ENCODE data around the gene DENND2A.
"Not testable (repeated sequence)": the region's sequence is repeated elsewhere in the genome, so short reads cannot be mapped to it uniquely, and the experiment has no call there.

DENND2A gene

GRCh38 chr7:140506788-140507464 is 133.7 kb downstream of the DENND2A start:
- Histone ChIP-seq H3K9ac (ENCODE audit: low read depth, low read length) (0 out of 2 replicates have a peak overlapping the region, but pooled peaks have one; percentile 25), H3K36me3 (ENCODE audit: insufficient read depth, low read depth, low read length) (no peaks in the 10 kb centered on the region), H3K4me1 (ENCODE audit: insufficient read depth, low read length) (peaks cover 12% of the 10 kb centered on the region; the same call in 1 of the 2 replicates), H3K9me3 (ENCODE audit: insufficient read depth, low read depth, low read length) (no peaks in the 10 kb centered on the region), H3K27ac (ENCODE audit: low read length) (no peak overlapping the region), H3K4me3 (ENCODE audit: low read length) (no peak overlapping the region), H3K27me3 (ENCODE audit: insufficient read depth, low read length) (no peaks in the 10 kb centered on the region)

GRCh38 chr7:140501966-140502365 is 138.6 kb downstream of the DENND2A start:
- H3K4me1 ChIP-seq (ENCODE audit: insufficient read depth, low read length), result peaks cover 8% of the 10 kb centered on the region; the same call in 1 of the 2 replicates
- H3K36me3 ChIP-seq (ENCODE audit: insufficient read depth, low read depth, low read length), result no peaks in the 10 kb centered on the region
- H3K4me3 ChIP-seq (ENCODE audit: low read length), result no peak overlapping the region
- no peaks in the 10 kb centered on the region for H3K9me3 ChIP-seq (ENCODE audit: insufficient read depth, low read depth, low read length)
- no peaks in the 10 kb centered on the region for H3K27me3 ChIP-seq (ENCODE audit: insufficient read depth, low read length)
- H3K27ac ChIP-seq (ENCODE audit: low read length), result no peak overlapping the region
- no peak overlapping the region for H3K9ac ChIP-seq (ENCODE audit: low read depth, low read length)

GRCh38 chr7:140497807-140498206 is 142.8 kb downstream of the DENND2A start:
- not testable (repeated sequence) for H3K9me3 ChIP-seq (ENCODE audit: insufficient read depth, low read depth, low read length); H3K27me3 ChIP-seq (ENCODE audit: insufficient read depth, low read length); H3K36me3 ChIP-seq (ENCODE audit: insufficient read depth, low read depth, low read length); H3K9ac ChIP-seq (ENCODE audit: low read depth, low read length); H3K27ac ChIP-seq (ENCODE audit: low read length); H3K4me1 ChIP-seq (ENCODE audit: insufficient read depth, low read length); H3K4me3 ChIP-seq (ENCODE audit: low read length)

- Histone ChIP-seq H3K4me3 (ENCODE audit: low read length) (no peak overlapping the region), H3K36me3 (ENCODE audit: insufficient read depth, low read depth, low read length) (no peaks in the 10 kb centered on the region), H3K9me3 (ENCODE audit: insufficient read depth, low read depth, low read length) (no peaks in the 10 kb centered on the region), H3K27ac (ENCODE audit: low read length) (no peak overlapping the region), H3K4me1 (ENCODE audit: insufficient read depth, low read length) (no peaks in the 10 kb centered on the region), H3K9ac (ENCODE audit: low read depth, low read length) (no peak overlapping the region), H3K27me3 (ENCODE audit: insufficient read depth, low read length) (no peaks in the 10 kb centered on the region)
Observed at GRCh38 chr7:140497241-140497769, 143.3 kb downstream of the DENND2A start.

GRCh38 chr7:140495514-140496097 is 145.0 kb downstream of the DENND2A start:
- no peak overlapping the region for H3K9ac ChIP-seq (ENCODE audit: low read depth, low read length)
- H3K4me1 ChIP-seq (ENCODE audit: insufficient read depth, low read length), result no peaks in the 10 kb centered on the region
- H3K36me3 ChIP-seq (ENCODE audit: insufficient read depth, low read depth, low read length), result no peaks in the 10 kb centered on the region
- H3K27ac ChIP-seq (ENCODE audit: low read length), result no peak overlapping the region
- H3K9me3 ChIP-seq (ENCODE audit: insufficient read depth, low read depth, low read length), result no peaks in the 10 kb centered on the region
- H3K27me3 ChIP-seq (ENCODE audit: insufficient read depth, low read length), result no peaks in the 10 kb centered on the region
- no peak overlapping the region for H3K4me3 ChIP-seq (ENCODE audit: low read length)

GRCh38 chr7:140494867-140495266 is 145.7 kb downstream of the DENND2A start:
- H3K9ac ChIP-seq (ENCODE audit: low read depth, low read length), result no peak overlapping the region
- H3K36me3 ChIP-seq (ENCODE audit: insufficient read depth, low read depth, low read length), result no peaks in the 10 kb centered on the region
- no peak overlapping the region for H3K27ac ChIP-seq (ENCODE audit: low read length)
- H3K4me1 ChIP-seq (ENCODE audit: insufficient read depth, low read length), result no peaks in the 10 kb centered on the region
- no peaks in the 10 kb centered on the region for H3K9me3 ChIP-seq (ENCODE audit: insufficient read depth, low read depth, low read length)
- no peak overlapping the region for H3K4me3 ChIP-seq (ENCODE audit: low read length)
- H3K27me3 ChIP-seq (ENCODE audit: insufficient read depth, low read length), result no peaks in the 10 kb centered on the region

GRCh38 chr7:140489026-140489359 is 151.6 kb downstream of the DENND2A start:
- peaks cover 11% of the 10 kb centered on the region for H3K4me1 ChIP-seq (ENCODE audit: insufficient read depth, low read length)
- H3K36me3 ChIP-seq (ENCODE audit: insufficient read depth, low read depth, low read length), result no peaks in the 10 kb centered on the region
- no peak overlapping the region for H3K9ac ChIP-seq (ENCODE audit: low read depth, low read length)
- no peaks in the 10 kb centered on the region for H3K9me3 ChIP-seq (ENCODE audit: insufficient read depth, low read depth, low read length)
- H3K27me3 ChIP-seq (ENCODE audit: insufficient read depth, low read length), result no peaks in the 10 kb centered on the region
- no peak overlapping the region for H3K4me3 ChIP-seq (ENCODE audit: low read length)
- no peak overlapping the region for H3K27ac ChIP-seq (ENCODE audit: low read length)

- no peaks in the 10 kb centered on the region for H3K36me3 ChIP-seq (ENCODE audit: insufficient read depth, low read depth, low read length)
- H3K9ac ChIP-seq (ENCODE audit: low read depth, low read length), result peak overlapping the region; percentile 50; the same call in 1 of the 2 replicates
- no peaks in the 10 kb centered on the region for H3K9me3 ChIP-seq (ENCODE audit: insufficient read depth, low read depth, low read length)
- peak overlapping the region; percentile 26 for H3K4me3 ChIP-seq (ENCODE audit: low read length)
- H3K27ac ChIP-seq (ENCODE audit: low read length), result peak overlapping the region; percentile 27
- peaks cover 15% of the 10 kb centered on the region for H3K4me1 ChIP-seq (ENCODE audit: insufficient read depth, low read length)
- no peaks in the 10 kb centered on the region for H3K27me3 ChIP-seq (ENCODE audit: insufficient read depth, low read length)
Observed at GRCh38 chr7:140485500-140486265, 154.9 kb downstream of the DENND2A start.

- H3K9me3 ChIP-seq (ENCODE audit: insufficient read depth, low read depth, low read length), result no peaks in the 10 kb centered on the region
- H3K27ac ChIP-seq (ENCODE audit: low read length), result peak overlapping the region; percentile 27
- H3K36me3 ChIP-seq (ENCODE audit: insufficient read depth, low read depth, low read length), result no peaks in the 10 kb centered on the region
- H3K27me3 ChIP-seq (ENCODE audit: insufficient read depth, low read length), result no peaks in the 10 kb centered on the region
- H3K4me1 ChIP-seq (ENCODE audit: insufficient read depth, low read length), result peaks cover 15% of the 10 kb centered on the region
- H3K4me3 ChIP-seq (ENCODE audit: low read length), result peak overlapping the region; percentile 26
- peak overlapping the region; percentile 50; the same call in 1 of the 2 replicates for H3K9ac ChIP-seq (ENCODE audit: low read depth, low read length)
Observed at GRCh38 chr7:140484951-140485499, 155.6 kb downstream of the DENND2A start.

GRCh38 chr7:140484479-140484878 is 156.1 kb downstream of the DENND2A start:
- Histone ChIP-seq H3K4me1 (ENCODE audit: insufficient read depth, low read length) (peaks cover 20% of the 10 kb centered on the region), H3K27ac (ENCODE audit: low read length) (peak overlapping the region; percentile 27), H3K9ac (ENCODE audit: low read depth, low read length) (no peak overlapping the region; the same call in 1 of the 2 replicates), H3K9me3 (ENCODE audit: insufficient read depth, low read depth, low read length) (no peaks in the 10 kb centered on the region), H3K27me3 (ENCODE audit: insufficient read depth, low read length) (no peaks in the 10 kb centered on the region), H3K36me3 (ENCODE audit: insufficient read depth, low read depth, low read length) (no peaks in the 10 kb centered on the region), H3K4me3 (ENCODE audit: low read length) (peak overlapping the region; percentile 26)

GRCh38 chr7:140479739-140480084 is 160.9 kb downstream of the DENND2A start:
- no peaks in the 10 kb centered on the region for H3K9me3 ChIP-seq (ENCODE audit: insufficient read depth, low read depth, low read length)
- no peaks in the 10 kb centered on the region for H3K27me3 ChIP-seq (ENCODE audit: insufficient read depth, low read length)
- no peak overlapping the region for H3K27ac ChIP-seq (ENCODE audit: low read length)
- no peaks in the 10 kb centered on the region for H3K36me3 ChIP-seq (ENCODE audit: insufficient read depth, low read depth, low read length)
- H3K9ac ChIP-seq (ENCODE audit: low read depth, low read length), result peak overlapping the region; percentile 96; the same call in 1 of the 2 replicates
- H3K4me3 ChIP-seq (ENCODE audit: low read length), result peak overlapping the region; percentile 97
- H3K4me1 ChIP-seq (ENCODE audit: insufficient read depth, low read length), result peaks cover 15% of the 10 kb centered on the region

Measured in iPS-20b (cell line).